H1 (cell line): Measurements from ENCODE around the gene RAN. TPM values are rescaled to one million over a fixed set of nuclear protein-coding genes. Genes with fewer than 3 reads are reported as not detected.
A peak's percentile ranks its signal among the peaks of the same experiment; 100 is the strongest.

ENCODE experiments used
- CTCF ChIA-PET: fragments of 300-600 bp; sonication (Branson Sonifier 250); formaldehyde crosslinking; loops from one replicate; lab custom pipeline; 2021; ENCODE audit not compliant: partially characterized antibody; lab: Charles Lee
- POLR2A ChIA-PET: fragments of 300-600 bp; sonication (Branson Sonifier 250); formaldehyde crosslinking; loops from one replicate; lab custom pipeline; 2021; ENCODE audit warnings: inconsistent platforms; ENCODE audit not compliant: partially characterized antibody; lab: Charles Lee
- DNase-seq, 2 experiments: peaks; one replicate each; pipeline versions ENCODE4 v3.0.0 to v3.0.0-alpha.2; 2010 to 2022; ENCODE audit warnings: low spot score in 2 of 2, low read depth in 1 of 2, mixed read lengths in 1 of 2
- FAIRE-seq: peaks from 2 replicates; lab custom pipeline; 2011; peaks lifted over from hg19 to GRCh38; lab: Jason Lieb, UNC
- H2AFZ ChIP-seq: 2 replicates; pipeline ENCODE4 v1.8.1; 2012; ENCODE audit warnings: low read length, inconsistent platforms
- H2AK5ac ChIP-seq: 2 replicates; pipeline ENCODE4 v1.6.1; 2013; ENCODE audit warnings: low read depth, low read length
- H2BK120ac ChIP-seq: replicated peaks from 2 replicates; pipeline ENCODE3; 2013; ENCODE audit warnings: low read depth, low read length, inconsistent platforms
- H2BK12ac ChIP-seq: 2 replicates; pipeline ENCODE4 v1.6.1; 2013; ENCODE audit warnings: low read depth, low read length
- H2BK15ac ChIP-seq: 2 replicates; pipeline ENCODE4 v1.6.1; 2013; ENCODE audit warnings: low read length
- H2BK20ac ChIP-seq: 2 replicates; pipeline ENCODE4 v1.6.1; 2013; ENCODE audit warnings: low read length
- H2BK5ac ChIP-seq: 2 replicates; pipeline ENCODE4 v1.6.1; 2013; ENCODE audit warnings: low read depth, low read length
- H3K14ac ChIP-seq: 2 replicates; pipeline ENCODE4 v1.6.1; 2013; ENCODE audit warnings: inconsistent platforms; ENCODE audit not compliant: insufficient read length
- H3K18ac ChIP-seq: 2 replicates; pipeline ENCODE4 v1.6.1; 2013; ENCODE audit warnings: low read length; ENCODE audit errors: extremely low read depth
- H3K23ac ChIP-seq: 2 replicates; pipeline ENCODE4 v1.6.1; 2013; ENCODE audit warnings: inconsistent platforms; ENCODE audit not compliant: insufficient read length
- H3K23me2 ChIP-seq: 2 replicates; pipeline ENCODE4 v1.6.1; 2013; ENCODE audit warnings: low read depth, low read length
- H3K27ac ChIP-seq: 2 replicates; pipeline ENCODE4 v1.6.1; 2011; ENCODE audit warnings: low read depth, low read length, inconsistent platforms
- H3K27me3 ChIP-seq, 4 experiments: replicated peaks in 1 of 4; 1 replicate in 1 of 4; 2 replicates in 3 of 4; pipeline versions ENCODE4 v1.6.1 to v1.8.1; 2011 to 2013; ENCODE audit warnings: low read length in 3 of 4, mild to moderate bottlenecking in 3 of 4, inconsistent platforms in 2 of 4, mixed read lengths in 2 of 4, moderate library complexity in 1 of 4; ENCODE audit not compliant: control insufficient read depth in 3 of 4, insufficient read depth in 3 of 4; ENCODE audit errors: extremely low read depth in 1 of 4
- H3K36me3 ChIP-seq, 4 experiments: 2 replicates each; pipeline versions ENCODE4 v1.6.1 to v1.8.1; 2011 to 2013; ENCODE audit warnings: mild to moderate bottlenecking in 4 of 4, low read length in 3 of 4, moderate library complexity in 2 of 4, control low read depth in 1 of 4, inconsistent platforms in 1 of 4; ENCODE audit not compliant: insufficient read depth in 4 of 4, control insufficient read depth in 2 of 4
- H3K4ac ChIP-seq: replicated peaks from 2 replicates; pipeline ENCODE3; 2013; ENCODE audit warnings: low read length, low read depth, mixed read lengths, inconsistent platforms; ENCODE audit not compliant: insufficient read length
- H3K4me1 ChIP-seq, 4 experiments: replicated peaks in 1 of 4; 1 replicate in 1 of 4; 2 replicates in 3 of 4; pipeline versions ENCODE4 v1.6.1 to v1.8.1; 2011 to 2013; ENCODE audit warnings: low read length in 3 of 4, inconsistent platforms in 2 of 4, mixed read lengths in 1 of 4; ENCODE audit not compliant: insufficient read depth in 4 of 4, control insufficient read depth in 3 of 4
- H3K4me2 ChIP-seq, 2 experiments: 2 replicates each; pipeline versions ENCODE4 v1.6.1 to v1.8.1; 2011 to 2013; ENCODE audit warnings: low read depth in 2 of 2, low read length in 2 of 2, control low read depth in 1 of 2, inconsistent platforms in 1 of 2, mild to moderate bottlenecking in 1 of 2; ENCODE audit not compliant: insufficient read depth in 1 of 2
- H3K4me3 ChIP-seq, 4 experiments: fragments of 200-600, 300-600 bp in 1 of 4; sonication (generic), shearing (Covaris generic), sonication (Bioruptor Twin) in 1 of 4; 2 replicates each; pipeline versions ENCODE4 v1.5.1 to v1.8.1; 2011 to 2016; ENCODE audit warnings: low read length in 4 of 4, low read depth in 3 of 4, control low read depth in 2 of 4, inconsistent platforms in 2 of 4, mild to moderate bottlenecking in 2 of 4, mixed read lengths in 1 of 4, moderate library complexity in 1 of 4; ENCODE audit not compliant: insufficient read depth in 2 of 4; ENCODE audit errors: extremely low read depth in 1 of 4
- H3K56ac ChIP-seq: replicated peaks from 2 replicates; pipeline ENCODE3; 2013; ENCODE audit warnings: low read depth, mild to moderate bottlenecking, mixed read lengths, low read length, inconsistent platforms; ENCODE audit not compliant: insufficient read length
- H3K79me1 ChIP-seq: 2 replicates; pipeline ENCODE4 v1.6.1; 2013; ENCODE audit warnings: low read depth, low read length, control low read depth
- H3K79me2 ChIP-seq, 2 experiments: 2 replicates each; pipeline versions ENCODE4 v1.6.1 to v1.8.1; 2012 to 2013; ENCODE audit warnings: low read length in 2 of 2, mild to moderate bottlenecking in 2 of 2, inconsistent platforms in 1 of 2; ENCODE audit not compliant: insufficient read depth in 2 of 2, control insufficient read depth in 1 of 2
- H3K9ac ChIP-seq, 4 experiments: replicated peaks in 1 of 4; 1 replicate in 1 of 4; 2 replicates in 3 of 4; pipeline versions ENCODE4 v1.6.1 to v1.8.1; 2011 to 2013; ENCODE audit warnings: low read depth in 3 of 4, low read length in 3 of 4, control low read depth in 2 of 4, mild to moderate bottlenecking in 2 of 4, moderate library complexity in 2 of 4, inconsistent platforms in 1 of 4; ENCODE audit errors: extremely low read depth in 1 of 4
- H3K9me3 ChIP-seq, 2 experiments: 2 replicates each; pipeline versions ENCODE4 v1.6.1 to v1.8.1; 2012 to 2013; ENCODE audit warnings: mild to moderate bottlenecking in 2 of 2, moderate library complexity in 2 of 2, control low read depth in 1 of 2, inconsistent platforms in 1 of 2, low read depth in 1 of 2, low read length in 1 of 2, mixed read lengths in 1 of 2; ENCODE audit not compliant: insufficient read depth in 2 of 2
- H4K20me1 ChIP-seq, 2 experiments: replicated peaks in 1 of 2; 2 replicates each; pipeline versions ENCODE3 to v1.8.1; 2011 to 2013; ENCODE audit warnings: inconsistent platforms in 2 of 2, low read length in 2 of 2, mild to moderate bottlenecking in 1 of 2; ENCODE audit not compliant: insufficient read depth in 2 of 2, control insufficient read depth in 1 of 2
- H4K5ac ChIP-seq: 2 replicates; pipeline ENCODE4 v1.6.1; 2013; ENCODE audit warnings: low read length, low read depth, mixed read lengths, inconsistent platforms; ENCODE audit not compliant: insufficient read length
- H4K8ac ChIP-seq: 2 replicates; pipeline ENCODE4 v1.8.0; 2013; ENCODE audit warnings: mild to moderate bottlenecking, moderate library complexity, low read length, inconsistent platforms; ENCODE audit not compliant: insufficient read depth; ENCODE audit errors: extremely low read depth
- H4K91ac ChIP-seq: replicated peaks from 2 replicates; pipeline ENCODE3; 2013; ENCODE audit warnings: low read length, mixed read lengths, inconsistent platforms; ENCODE audit not compliant: insufficient read length
- MAX ChIP-seq: IDR thresholded peaks from 2 replicates; pipeline ENCODE4 v1.6.1; 2012; ENCODE audit warnings: inconsistent platforms
- SP1 ChIP-seq: IDR thresholded peaks from 2 replicates; pipeline ENCODE4 v1.6.1; 2011; ENCODE audit warnings: low read depth, low read length
- TAF7 ChIP-seq: optimal IDR thresholded peaks from 2 replicates; pipeline ENCODE3; 2011; ENCODE audit warnings: low read depth, mild to moderate bottlenecking, inconsistent platforms, low read length, moderate library complexity, borderline replicate concordance
- WGBS, 2 experiments: shearing (Covaris generic) in 1 of 2; methylation state at CpG; one replicate each; pipeline versions ENCODE4 v1.1.6 to v1.1.7; 2013 to 2015; ENCODE audit warnings: low lambda C conversion rate in 2 of 2, mixed read lengths in 2 of 2, inconsistent platforms in 1 of 2, low coverage in 1 of 2, missing lambda C conversion rate in 1 of 2; ENCODE audit not compliant: insufficient replicate concordance in 2 of 2, insufficient coverage in 1 of 2, insufficient read length in 1 of 2; ENCODE audit errors: extremely low coverage in 1 of 2, missing lambda C conversion rate in 1 of 2; 5-methylcytosine and 5-hydroxymethylcytosine counted together
- polyA plus RNA-seq, 7 experiments: library from polyadenylated mRNA; depleted of rRNA in 3 of 7; stranded (reverse) in 5 of 7; unstranded in 2 of 7; fragments of >200 nt in 5 of 7; fragments of 200-250 nt in 2 of 7; gene quantifications; 1 replicate in 5 of 7; 2 replicates in 1 of 7; 4 replicates in 1 of 7; pipeline versions ENCODE4 v1.2.1 to v1.2.3, GENCODE V29; 2011 to 2013; ENCODE audit warnings: missing spikeins in 2 of 7, mixed read lengths in 2 of 7
- total RNA-seq: library from RNA; stranded (reverse); fragmentation: NEBNext Ultra II Directional; extraction: Animal tissue kit (Norgen Biotek cat#: 25700); gene quantifications from 2 replicates; pipeline ENCODE4 v1.2.1, GENCODE V29; 2021

Gene RAN
- total and polyA plus RNA-seq, 2 of the 8 experiments (the other 6 are each of a cell fraction or from before 2014, with no cell fraction given), result 2,064 to 2,203 TPM

- Histone ChIP-seq H2BK120ac (no peak overlapping the region), H3K18ac (no peak overlapping the region), H2BK20ac (no peak overlapping the region), H3K27ac (no peak overlapping the region), H3K4ac (no peak overlapping the region), H3K79me1 (peaks cover 7% of the 10 kb centered on the region), H3K23me2 (no peaks in the 10 kb centered on the region), H4K5ac (no peak overlapping the region), H4K91ac (no peak overlapping the region), H3K14ac (no peak overlapping the region), H3K4me3 (no peak overlapping the region), H4K8ac (no peak overlapping the region), H2BK5ac (0 out of 2 replicates have a peak overlapping the region, but pooled peaks have one; percentile 4), H4K20me1 (no peaks in the 10 kb centered on the region), H3K56ac (no peak overlapping the region), H3K27me3 (no peaks in the 10 kb centered on the region), H2AK5ac (no peak overlapping the region), H2BK12ac (no peak overlapping the region), H3K79me2 (peaks cover 0 to 44% of the 10 kb centered on the region in 2 experiments; a peak in 1 of 4 replicates), H3K23ac (no peak overlapping the region), H3K4me2 (no peak overlapping the region), H3K4me1 (peaks cover 0 to 20% (median 16%) of the 10 kb centered on the region in 4 experiments; a peak in 6 of 7 replicates), H3K9me3 (no peaks in the 10 kb centered on the region), H2AFZ (no peak overlapping the region), H2BK15ac (no peak overlapping the region), H3K36me3 (no peaks in the 10 kb centered on the region), H3K9ac (no peak overlapping the region)
- ChIA-PET CTCF (interaction anchor here (0.6 to 6.3 kb wide), 12 partner anchors 16 to 624 kb away, joined by 3 to 33 read pairs (median 4); no protein-coding TSS in a partner anchor), POLR2A (interaction anchor here (0.6 to 3.2 kb wide), 6 partner anchors 10 to 51 kb away, joined by 3 to 14 read pairs (median 7); partner anchors contain the start of gene STX2)
- DNase-seq, result no peak
- TF ChIP-seq TAF7 (no peak), SP1 (no peak), MAX (peak; percentile 50)
- no peak for FAIRE-seq
- 80% methylated on average over 8 of the region's 8 CpGs; no CpG with 5 or more reads in 1 of the 2 experiments for WGBS, 2 experiments
These were observed 43.0 kb upstream of the RAN start for GRCh38 chr12:130828895-130829294.
